Memory B cell (primary cell): ENCODE results near the gene PIH1D1.
"Not testable (repeated sequence)": the region's sequence is repeated elsewhere in the genome, so short reads cannot be mapped to it uniquely, and the experiment has no call there.

Experiments used
- ATAC-seq: fragments of 150-1000 bp; cut with Tn5 transposase; 2 replicates; pipeline ENCODE4 v1.10.0; 2021; ENCODE audit warnings: low read depth, mild to moderate bottlenecking, moderate library complexity
- DNase-seq, 2 donors: peaks; one replicate each; pipeline ENCODE4 v3.0.0; 2022; ENCODE audit warnings: low spot score in 2 of 2
- H3K27ac Mint-ChIP-seq: one replicate; pipeline ENCODE4 v1.8.0; 2022; ENCODE audit warnings: mild to moderate bottlenecking, moderate library complexity, mixed read lengths
- H3K27me3 Mint-ChIP-seq: one replicate; pipeline ENCODE4 v1.8.0; 2022; ENCODE audit warnings: mixed read lengths
- H3K36me3 Mint-ChIP-seq: one replicate; pipeline ENCODE4 v1.8.0; 2022; ENCODE audit warnings: mild to moderate bottlenecking, mixed read lengths
- H3K4me1 Mint-ChIP-seq: one replicate; pipeline ENCODE4 v1.8.0; 2022; ENCODE audit warnings: mixed read lengths
- H3K4me3 Mint-ChIP-seq: one replicate; pipeline ENCODE4 v1.8.0; 2022; ENCODE audit warnings: mild to moderate bottlenecking, moderate library complexity, mixed read lengths
- H3K9me3 Mint-ChIP-seq: one replicate; pipeline ENCODE4 v1.8.0; 2022; ENCODE audit warnings: mixed read lengths

PIH1D1 gene

DNA sequence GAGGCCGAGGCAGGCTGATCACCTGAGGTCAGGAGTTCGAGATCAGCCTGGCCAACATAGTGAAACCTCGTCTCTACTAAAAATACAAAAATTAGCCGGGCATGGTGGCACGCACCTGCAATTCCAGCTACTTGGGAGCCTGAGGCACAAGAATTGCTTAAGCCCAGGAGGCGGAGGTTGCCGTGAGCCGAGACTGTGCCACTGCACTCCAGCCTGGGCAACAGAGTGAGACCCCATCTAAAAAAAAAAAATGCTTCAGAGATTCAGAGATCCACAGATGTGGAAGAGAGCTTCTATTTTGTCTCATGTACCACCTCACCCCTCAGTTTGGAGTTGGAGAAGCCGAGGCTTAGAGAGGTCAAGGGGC lies 21.9 kb upstream of the PIH1D1 start:
- H3K36me3 Mint-ChIP-seq, ATAC-seq, H3K27me3 Mint-ChIP-seq, DNase-seq, H3K9me3 Mint-ChIP-seq: not testable (repeated sequence)
- Mint-ChIP-seq H3K4me3 (peak overlapping the region; percentile 97), H3K4me1 (peaks cover 36% of the 10 kb centered on the region), H3K27ac (peak overlapping the region; percentile 94)

GRCh38 chr19:49472936-49473335 lies 21.3 kb upstream of the PIH1D1 start:
- no peak overlapping the region for H3K4me3 Mint-ChIP-seq
- DNase-seq: no peak
- H3K9me3 Mint-ChIP-seq: peaks cover 3% of the 10 kb centered on the region
- H3K36me3 Mint-ChIP-seq: peaks cover 3% of the 10 kb centered on the region
- ATAC-seq: no peak
- peaks cover 36% of the 10 kb centered on the region for H3K4me1 Mint-ChIP-seq
- no peaks in the 10 kb centered on the region for H3K27me3 Mint-ChIP-seq
- H3K27ac Mint-ChIP-seq: peak overlapping the region; percentile 94

GRCh38 chr19:49470615-49470978 lies 19.0 kb upstream of the PIH1D1 start:
- ATAC-seq: no peak
- no peak for DNase-seq
- peak overlapping the region; percentile 11 for H3K4me3 Mint-ChIP-seq
- peak overlapping the region; percentile 100 for H3K27ac Mint-ChIP-seq
- peaks cover 3% of the 10 kb centered on the region for H3K9me3 Mint-ChIP-seq
- peaks cover 29% of the 10 kb centered on the region for H3K4me1 Mint-ChIP-seq
- H3K36me3 Mint-ChIP-seq: peaks cover 6% of the 10 kb centered on the region
- H3K27me3 Mint-ChIP-seq: no peaks in the 10 kb centered on the region

DNA sequence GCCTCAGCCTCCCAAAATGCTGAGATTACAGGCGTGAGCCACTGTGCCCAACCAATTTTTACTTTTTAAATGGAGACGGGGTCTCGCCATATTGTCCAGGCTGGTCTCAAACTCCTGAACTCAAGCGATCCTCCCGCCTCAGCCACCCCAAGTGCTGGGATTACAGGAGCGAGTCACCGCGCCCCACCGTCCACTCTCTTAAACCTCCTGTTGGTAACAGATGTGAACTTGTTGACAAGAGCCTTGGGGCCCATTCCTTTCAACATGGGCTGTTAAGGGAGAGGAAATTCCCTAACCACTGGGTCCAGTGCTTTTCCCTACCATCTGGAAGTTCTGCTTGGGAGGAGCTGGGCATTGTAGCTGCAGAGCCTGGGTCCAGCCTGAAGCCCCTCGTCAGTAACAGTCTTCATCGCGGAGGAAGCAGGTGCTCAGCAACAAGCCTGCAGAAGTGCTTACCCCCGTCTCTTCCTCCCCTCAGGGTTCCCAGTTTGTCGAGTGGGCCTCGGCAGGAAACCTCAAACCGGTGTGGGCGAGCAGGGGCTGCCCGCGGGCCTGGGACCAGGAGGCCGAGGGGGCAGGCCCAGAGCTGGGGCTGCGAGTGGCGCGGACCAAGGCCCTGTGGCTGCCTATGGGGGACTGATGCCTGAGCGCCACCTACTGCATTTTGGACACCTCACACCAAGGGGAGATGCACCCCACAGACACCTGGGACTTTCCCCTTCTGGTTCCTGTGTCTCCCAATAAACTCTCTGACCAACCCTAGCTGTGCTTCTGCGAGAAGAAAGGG lies 18.4 kb upstream of the PIH1D1 start:
- Mint-ChIP-seq H3K27me3 (no peaks in the 10 kb centered on the region), H3K4me1 (peaks cover 25% of the 10 kb centered on the region), H3K27ac (peak overlapping the region; percentile 100), H3K4me3 (peak overlapping the region; percentile 47), H3K9me3 (peaks cover 3% of the 10 kb centered on the region), H3K36me3 (peaks cover 8% of the 10 kb centered on the region)
- DNase-seq (peak; percentile 79 to 82), ATAC-seq (peak; percentile 50)

DNA sequence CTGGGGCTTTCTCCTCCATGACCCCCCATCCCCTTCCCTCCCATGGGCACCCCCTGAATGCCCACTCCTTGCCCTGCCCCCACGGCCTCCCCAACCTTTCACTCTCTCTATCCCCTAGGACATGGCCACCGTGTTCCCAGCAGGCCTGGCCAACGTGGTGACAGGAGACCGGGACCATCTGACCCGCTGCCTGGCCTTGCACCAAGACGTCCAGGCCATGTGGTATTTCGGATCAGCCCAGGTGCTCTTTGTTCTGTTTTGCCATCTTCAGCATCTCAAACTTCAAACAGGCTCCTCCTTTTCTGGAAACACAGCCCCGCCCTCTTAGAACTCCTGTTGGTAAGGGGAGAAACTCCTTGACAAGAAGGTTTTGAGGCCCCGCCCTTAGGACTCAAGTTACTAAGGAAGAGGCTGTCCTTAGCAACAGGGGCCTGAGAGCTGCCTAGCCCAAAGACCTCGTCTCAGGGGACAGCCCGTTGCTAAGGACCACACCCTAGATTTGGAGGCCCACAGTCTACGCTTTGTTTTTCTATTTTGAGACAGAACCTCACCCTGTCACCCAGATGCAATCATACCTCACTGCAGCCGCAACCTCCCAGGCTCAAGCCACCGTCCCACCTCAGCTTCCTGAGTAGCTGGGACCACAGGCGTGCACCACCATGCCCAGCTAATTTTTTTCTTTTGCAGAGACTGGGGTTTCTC lies 17.3 kb upstream of the PIH1D1 start:
- Mint-ChIP-seq H3K27ac (peak overlapping the region; percentile 100), H3K9me3 (peaks cover 3% of the 10 kb centered on the region), H3K4me3 (peak overlapping the region; percentile 89), H3K27me3 (no peaks in the 10 kb centered on the region), H3K4me1 (peaks cover 15% of the 10 kb centered on the region), H3K36me3 (peaks cover 15% of the 10 kb centered on the region)
- ATAC-seq (peak; percentile 81), DNase-seq (peak; percentile 80 to 93)

DNA sequence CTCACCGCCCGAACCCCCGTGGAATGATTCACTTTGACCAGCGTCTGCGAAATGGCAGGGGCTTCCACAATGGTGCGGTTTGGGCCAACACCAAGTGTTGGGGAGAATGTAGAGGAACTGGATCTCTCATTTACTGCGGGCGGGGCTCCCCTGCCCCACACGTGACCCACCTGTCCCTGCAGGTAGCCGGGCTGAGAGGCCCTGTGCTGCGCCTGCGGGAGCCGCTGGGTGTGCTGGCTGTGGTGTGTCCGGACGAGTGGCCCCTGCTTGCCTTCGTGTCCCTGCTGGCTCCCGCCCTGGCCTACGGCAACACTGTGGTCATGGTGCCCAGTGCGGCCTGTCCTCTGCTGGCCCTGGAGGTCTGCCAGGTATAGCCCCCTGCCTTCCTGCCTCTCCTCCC lies 16.6 kb upstream of the PIH1D1 start:
- H3K4me1 Mint-ChIP-seq: peaks cover 15% of the 10 kb centered on the region
- no peak overlapping the region for H3K4me3 Mint-ChIP-seq

DNA sequence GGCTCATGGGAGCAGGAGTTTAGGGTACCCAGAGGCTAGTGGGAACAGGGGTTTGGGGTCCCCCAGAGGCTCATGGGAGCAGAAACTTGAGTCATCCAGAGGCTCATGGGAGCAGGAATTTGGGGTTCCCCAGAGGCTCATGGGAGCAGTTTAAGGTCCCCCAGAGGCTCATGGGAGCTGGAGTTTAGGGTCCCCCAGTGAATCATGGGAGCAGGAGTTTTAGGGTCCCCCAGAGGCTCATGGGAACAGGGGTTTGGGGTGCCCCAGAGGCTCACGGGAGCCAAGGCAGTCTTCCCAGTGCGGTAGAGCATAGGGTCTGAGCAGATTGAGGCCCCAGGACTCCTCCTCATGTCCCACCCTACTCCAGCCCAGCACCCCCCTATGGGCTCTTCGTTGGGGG lies 13.8 kb upstream of the PIH1D1 start:
- Mint-ChIP-seq H3K27me3 (no peaks in the 10 kb centered on the region), H3K4me3 (no peak overlapping the region), H3K36me3 (peaks cover 16% of the 10 kb centered on the region), H3K4me1 (peaks cover 9% of the 10 kb centered on the region), H3K9me3 (peaks cover 3% of the 10 kb centered on the region), H3K27ac (peak overlapping the region; percentile 76)
- ATAC-seq (no peak), DNase-seq (no peak)

More for the DNA sequence above, 16.6 kb upstream of the PIH1D1 start:
- DNase-seq: no peak
- no peak for ATAC-seq
- Mint-ChIP-seq H3K36me3 (peaks cover 15% of the 10 kb centered on the region), H3K27ac (peak overlapping the region; percentile 100), H3K9me3 (peaks cover 3% of the 10 kb centered on the region), H3K27me3 (no peaks in the 10 kb centered on the region)

DNA sequence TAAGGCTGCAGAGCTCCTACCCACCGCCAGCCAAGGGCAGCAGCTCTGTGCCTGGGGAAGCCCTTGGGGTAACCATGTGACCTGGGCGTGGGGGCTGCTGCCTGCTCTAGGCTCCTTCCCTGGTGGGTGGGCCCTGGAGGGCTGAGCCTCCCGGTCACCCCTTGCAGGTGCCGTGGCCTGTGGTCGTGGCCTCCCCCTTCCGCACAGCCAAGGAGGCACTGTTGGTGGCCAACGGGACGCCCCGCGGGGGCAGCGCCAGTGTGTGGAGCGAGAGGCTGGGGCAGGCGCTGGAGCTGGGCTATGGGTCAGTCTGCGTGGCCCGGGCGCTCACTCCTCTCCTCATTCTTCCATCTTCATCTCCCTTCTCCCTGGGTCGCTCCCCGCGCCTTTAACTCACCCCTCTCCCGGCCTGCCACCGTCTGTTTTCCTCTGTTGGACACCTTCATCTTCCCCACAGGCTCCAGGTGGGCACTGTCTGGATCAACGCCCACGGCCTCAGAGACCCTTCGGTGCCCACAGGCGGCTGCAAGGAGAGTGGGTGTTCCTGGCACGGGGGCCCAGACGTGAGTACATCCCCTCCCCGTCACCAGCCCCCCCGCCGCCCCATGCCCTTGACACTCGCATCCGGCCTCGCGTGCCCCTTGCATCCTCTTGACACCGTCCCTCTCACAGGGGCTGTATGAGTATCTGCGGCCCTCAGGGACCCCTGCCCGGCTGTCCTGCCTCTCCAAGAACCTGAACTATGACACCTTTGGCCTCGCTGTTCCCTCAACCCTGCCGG lies 12.5 kb upstream of the PIH1D1 start:
- DNase-seq (no peak), ATAC-seq (no peak)
- H3K9me3 Mint-ChIP-seq: peaks cover 3% of the 10 kb centered on the region
- H3K27ac Mint-ChIP-seq: peak overlapping the region; percentile 82
- H3K27me3 Mint-ChIP-seq: no peaks in the 10 kb centered on the region
- peaks cover 4% of the 10 kb centered on the region for H3K4me1 Mint-ChIP-seq
- no peak overlapping the region for H3K4me3 Mint-ChIP-seq
- peaks cover 20% of the 10 kb centered on the region for H3K36me3 Mint-ChIP-seq

- Mint-ChIP-seq H3K4me3 (no peak overlapping the region), H3K27ac (no peak overlapping the region), H3K4me1 (no peaks in the 10 kb centered on the region), H3K9me3 (no peaks in the 10 kb centered on the region), H3K36me3 (peaks cover 17% of the 10 kb centered on the region), H3K27me3 (no peaks in the 10 kb centered on the region)
- ATAC-seq (no peak), DNase-seq (no peak)
Measured at GRCh38 chr19:49462492-49462891, 10.9 kb upstream of the PIH1D1 start.

DNA sequence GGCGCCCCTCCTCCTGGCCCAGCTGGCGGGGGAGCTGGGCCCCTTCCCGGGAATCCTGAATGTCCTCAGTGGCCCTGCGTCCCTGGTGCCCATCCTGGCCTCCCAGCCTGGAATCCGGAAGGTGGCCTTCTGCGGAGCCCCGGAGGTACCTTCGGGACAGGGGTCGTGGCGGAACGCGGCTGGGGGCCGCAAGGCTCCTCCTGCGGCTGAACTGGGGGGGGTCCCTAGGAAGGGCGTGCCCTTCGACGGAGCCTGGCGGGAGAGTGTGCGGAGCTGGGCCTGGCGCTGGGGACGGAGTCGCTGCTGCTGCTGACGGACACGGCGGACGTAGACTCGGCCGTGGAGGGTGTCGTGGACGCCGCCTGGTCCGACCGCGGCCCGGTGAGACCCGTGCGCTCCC lies 10.0 kb upstream of the PIH1D1 start:
- H3K27ac Mint-ChIP-seq: no peak overlapping the region
- H3K36me3 Mint-ChIP-seq: peaks cover 20% of the 10 kb centered on the region
- H3K9me3 Mint-ChIP-seq: no peaks in the 10 kb centered on the region
- H3K4me1 Mint-ChIP-seq: peaks cover 3% of the 10 kb centered on the region
- DNase-seq (no peak), ATAC-seq (no peak)
- no peak overlapping the region for H3K4me3 Mint-ChIP-seq
- H3K27me3 Mint-ChIP-seq: no peaks in the 10 kb centered on the region

GRCh38 chr19:49461130-49461529 lies 9.5 kb upstream of the PIH1D1 start:
- not testable (repeated sequence) for H3K27ac Mint-ChIP-seq, H3K27me3 Mint-ChIP-seq, DNase-seq, H3K9me3 Mint-ChIP-seq, H3K4me1 Mint-ChIP-seq, H3K4me3 Mint-ChIP-seq, ATAC-seq
- peaks cover 21% of the 10 kb centered on the region for H3K36me3 Mint-ChIP-seq

GRCh38 chr19:49459388-49459787 lies 7.8 kb upstream of the PIH1D1 start:
- H3K9me3 Mint-ChIP-seq: no peaks in the 10 kb centered on the region

DNA sequence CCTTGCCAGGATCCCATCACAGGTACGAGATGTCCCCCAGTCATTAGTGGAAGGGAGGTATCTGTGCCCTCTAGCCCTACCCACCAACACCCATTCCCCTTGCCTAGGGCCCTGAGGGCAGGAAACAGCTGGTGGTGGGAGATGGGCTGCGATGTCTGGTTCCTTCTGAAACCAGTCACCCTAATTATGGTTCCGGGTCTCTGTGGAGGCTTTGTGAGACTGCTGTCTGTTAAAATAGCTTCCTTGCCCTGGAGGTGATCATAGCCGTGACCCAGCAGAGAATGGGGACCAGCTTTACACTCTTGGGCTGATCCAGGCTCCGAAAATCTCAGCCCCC lies 6.9 kb upstream of the PIH1D1 start:
- no peak for ATAC-seq
- no peak for DNase-seq
- H3K4me1 Mint-ChIP-seq: peaks cover 7% of the 10 kb centered on the region
- H3K36me3 Mint-ChIP-seq: peaks cover 12% of the 10 kb centered on the region
- no peaks in the 10 kb centered on the region for H3K9me3 Mint-ChIP-seq
- no peak overlapping the region for H3K4me3 Mint-ChIP-seq
- H3K27ac Mint-ChIP-seq: no peak overlapping the region
- no peaks in the 10 kb centered on the region for H3K27me3 Mint-ChIP-seq

More at GRCh38 chr19:49459388-49459787, 7.8 kb upstream of the PIH1D1 start:
- Mint-ChIP-seq H3K36me3 (peaks cover 15% of the 10 kb centered on the region), H3K27ac (no peak overlapping the region), H3K4me3 (no peak overlapping the region), H3K4me1 (peaks cover 3% of the 10 kb centered on the region), H3K27me3 (no peaks in the 10 kb centered on the region)
- DNase-seq (no peak), ATAC-seq (no peak)

DNA sequence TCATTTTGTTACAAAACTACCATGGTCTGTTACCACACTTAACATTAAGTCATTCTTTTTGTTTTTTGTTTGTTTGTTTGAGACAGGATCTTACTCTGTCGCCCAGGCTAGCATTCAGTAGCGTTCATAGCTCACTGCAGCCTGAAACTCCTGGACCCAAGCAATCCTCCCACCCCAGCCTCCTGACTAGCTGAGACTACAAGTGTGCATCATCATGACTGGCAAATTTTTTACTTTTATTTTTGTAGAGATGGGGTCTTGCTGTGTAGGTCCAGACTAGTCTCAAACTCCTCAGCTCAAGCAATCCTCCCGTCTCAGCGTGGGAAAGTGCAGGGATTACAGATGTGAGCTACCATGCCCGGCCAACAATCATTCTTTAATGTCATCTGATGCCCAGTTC lies 4.7 kb upstream of the PIH1D1 start:
- Mint-ChIP-seq H3K36me3 (peaks cover 12% of the 10 kb centered on the region), H3K4me1 (peaks cover 14% of the 10 kb centered on the region), H3K27me3 (no peaks in the 10 kb centered on the region), H3K9me3 (peaks cover 1% of the 10 kb centered on the region), H3K27ac (no peak overlapping the region), H3K4me3 (no peak overlapping the region)
- DNase-seq (no peak), ATAC-seq (no peak)
